ENCODE results near the gene YTHDC1.

DNA sequence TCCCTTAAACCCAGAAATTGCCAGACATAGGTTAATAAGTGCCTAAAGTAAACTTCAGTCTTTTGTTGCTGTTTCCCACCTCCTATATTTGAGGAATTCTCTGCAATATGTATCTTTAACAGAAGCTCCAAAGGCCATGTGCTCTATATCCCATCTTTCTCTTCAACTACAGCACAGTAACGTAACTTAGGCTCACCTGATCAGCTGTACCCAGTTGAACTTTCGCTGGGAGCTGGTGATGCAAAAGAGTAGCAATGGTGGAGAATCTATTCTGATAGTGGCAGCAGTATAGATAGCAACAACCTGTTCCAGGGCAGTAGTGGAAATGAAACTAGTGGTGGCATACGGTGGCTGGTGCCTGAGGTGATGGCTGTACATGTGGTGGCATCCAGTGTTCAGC lies 33.2 kb upstream of the YTHDC1 start:
- no peak for TF ChIP-seq RFX5 (IDR thresholded peaks at IDR 0.05; ENCODE audit: low read length)
- TF ChIP-seq, protein P1, sequence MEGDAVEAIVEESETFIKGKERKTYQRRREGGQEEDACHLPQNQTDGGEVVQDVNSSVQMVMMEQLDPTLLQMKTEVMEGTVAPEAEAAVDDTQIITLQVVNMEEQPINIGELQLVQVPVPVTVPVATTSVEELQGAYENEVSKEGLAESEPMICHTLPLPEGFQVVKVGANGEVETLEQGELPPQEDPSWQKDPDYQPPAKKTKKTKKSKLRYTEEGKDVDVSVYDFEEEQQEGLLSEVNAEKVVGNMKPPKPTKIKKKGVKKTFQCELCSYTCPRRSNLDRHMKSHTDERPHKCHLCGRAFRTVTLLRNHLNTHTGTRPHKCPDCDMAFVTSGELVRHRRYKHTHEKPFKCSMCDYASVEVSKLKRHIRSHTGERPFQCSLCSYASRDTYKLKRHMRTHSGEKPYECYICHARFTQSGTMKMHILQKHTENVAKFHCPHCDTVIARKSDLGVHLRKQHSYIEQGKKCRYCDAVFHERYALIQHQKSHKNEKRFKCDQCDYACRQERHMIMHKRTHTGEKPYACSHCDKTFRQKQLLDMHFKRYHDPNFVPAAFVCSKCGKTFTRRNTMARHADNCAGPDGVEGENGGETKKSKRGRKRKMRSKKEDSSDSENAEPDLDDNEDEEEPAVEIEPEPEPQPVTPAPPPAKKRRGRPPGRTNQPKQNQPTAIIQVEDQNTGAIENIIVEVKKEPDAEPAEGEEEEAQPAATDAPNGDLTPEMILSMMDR (IDR thresholded peaks at IDR 0.05) = no peak
- TF ChIP-seq JUND (IDR thresholded peaks at IDR 0.05) = no peak
- TF ChIP-seq, protein P2, sequence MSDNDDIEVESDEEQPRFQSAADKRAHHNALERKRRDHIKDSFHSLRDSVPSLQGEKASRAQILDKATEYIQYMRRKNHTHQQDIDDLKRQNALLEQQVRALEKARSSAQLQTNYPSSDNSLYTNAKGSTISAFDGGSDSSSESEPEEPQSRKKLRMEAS (IDR thresholded peaks at IDR 0.05; ENCODE audit: low read depth) = no peak
- no peak for TF ChIP-seq RAD21 (IDR thresholded peaks at IDR 0.05; ENCODE audit: low read length)
- no peak for TF ChIP-seq ELF1 (IDR thresholded peaks at IDR 0.05)
- no peak for TF ChIP-seq POLR2AphosphoS5 (IDR thresholded peaks at IDR 0.05; ENCODE audit: low read depth, low read length)
- no peak for TF ChIP-seq NFIC (IDR thresholded peaks at IDR 0.05; ENCODE audit: borderline replicate concordance)
- TF ChIP-seq EP300 (IDR thresholded peaks at IDR 0.05; ENCODE audit: borderline replicate concordance in 1 of 2, low read depth in 1 of 2, low read length in 1 of 2) = no peak
- no peak for TF ChIP-seq TCF12 (IDR thresholded peaks at IDR 0.05)
- TF ChIP-seq, protein P3, sequence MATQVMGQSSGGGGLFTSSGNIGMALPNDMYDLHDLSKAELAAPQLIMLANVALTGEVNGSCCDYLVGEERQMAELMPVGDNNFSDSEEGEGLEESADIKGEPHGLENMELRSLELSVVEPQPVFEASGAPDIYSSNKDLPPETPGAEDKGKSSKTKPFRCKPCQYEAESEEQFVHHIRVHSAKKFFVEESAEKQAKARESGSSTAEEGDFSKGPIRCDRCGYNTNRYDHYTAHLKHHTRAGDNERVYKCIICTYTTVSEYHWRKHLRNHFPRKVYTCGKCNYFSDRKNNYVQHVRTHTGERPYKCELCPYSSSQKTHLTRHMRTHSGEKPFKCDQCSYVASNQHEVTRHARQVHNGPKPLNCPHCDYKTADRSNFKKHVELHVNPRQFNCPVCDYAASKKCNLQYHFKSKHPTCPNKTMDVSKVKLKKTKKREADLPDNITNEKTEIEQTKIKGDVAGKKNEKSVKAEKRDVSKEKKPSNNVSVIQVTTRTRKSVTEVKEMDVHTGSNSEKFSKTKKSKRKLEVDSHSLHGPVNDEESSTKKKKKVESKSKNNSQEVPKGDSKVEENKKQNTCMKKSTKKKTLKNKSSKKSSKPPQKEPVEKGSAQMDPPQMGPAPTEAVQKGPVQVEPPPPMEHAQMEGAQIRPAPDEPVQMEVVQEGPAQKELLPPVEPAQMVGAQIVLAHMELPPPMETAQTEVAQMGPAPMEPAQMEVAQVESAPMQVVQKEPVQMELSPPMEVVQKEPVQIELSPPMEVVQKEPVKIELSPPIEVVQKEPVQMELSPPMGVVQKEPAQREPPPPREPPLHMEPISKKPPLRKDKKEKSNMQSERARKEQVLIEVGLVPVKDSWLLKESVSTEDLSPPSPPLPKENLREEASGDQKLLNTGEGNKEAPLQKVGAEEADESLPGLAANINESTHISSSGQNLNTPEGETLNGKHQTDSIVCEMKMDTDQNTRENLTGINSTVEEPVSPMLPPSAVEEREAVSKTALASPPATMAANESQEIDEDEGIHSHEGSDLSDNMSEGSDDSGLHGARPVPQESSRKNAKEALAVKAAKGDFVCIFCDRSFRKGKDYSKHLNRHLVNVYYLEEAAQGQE (IDR thresholded peaks at IDR 0.05; ENCODE audit: low read depth, low read length) = no peak
- no peak for TF ChIP-seq FOXJ3 (CRISPR knock-in tag; IDR thresholded peaks at IDR 0.05)

All from SK-N-SH (cell line).